T-cell (primary cell): ENCODE data around the gene TNNT3. TPM values are rescaled to one million over a fixed set of nuclear protein-coding genes. Genes with fewer than 3 reads are reported as not detected.

Experiments
- ATAC-seq, 4 experiments: fragments of 200-7000 bp in 3 of 4; fragments of 150-1000 bp in 1 of 4; cut with Tn5 transposase; replicated peaks in 1 of 4; 1 replicate in 3 of 4; 2 replicates in 1 of 4; pipeline ENCODE4 v1.10.0; 2021; ENCODE audit warnings: moderate library complexity in 3 of 4, mild to moderate bottlenecking in 2 of 4, moderate number of reproducible peaks in 1 of 4
- CTCF ChIA-PET, 2 donors: fragments of 300-600 bp; sonication (Branson Sonifier 250); formaldehyde crosslinking; loops; one replicate each; lab custom pipeline; 2022; ENCODE audit warnings: antibody characterized with exemption in 2 of 2; lab: Charles Lee
- POLR2A ChIA-PET, 2 donors: fragments of 300-600 bp; sonication (Branson Sonifier 250); formaldehyde crosslinking; loops; one replicate each; lab custom pipeline; 2022; ENCODE audit warnings: antibody characterized with exemption in 2 of 2; lab: Charles Lee
- DNase-seq, 35 experiments: peaks; one replicate each; pipeline versions ENCODE4 v3.0.0 to v3.0.0-alpha.2; 2013 to 2023
- H3K27ac ChIP-seq: one replicate; pipeline ENCODE4 v1.5.1; 2013; ENCODE audit warnings: low read length
- H3K27me3 ChIP-seq, 2 experiments: replicated peaks in 1 of 2; 1 replicate in 1 of 2; 2 replicates in 1 of 2; pipeline versions ENCODE4 v1.6.1 to v1.7.0; 2013; ENCODE audit warnings: low read length in 1 of 2, mixed read lengths in 1 of 2; ENCODE audit not compliant: control insufficient read depth in 2 of 2, insufficient read depth in 2 of 2; ENCODE audit errors: extremely low read depth in 1 of 2
- H3K36me3 ChIP-seq, 2 donors: 1 replicate in 1 of 2; 2 replicates in 1 of 2; pipeline versions ENCODE4 v1.6.1 to v1.7.0; 2013; ENCODE audit warnings: low read length in 1 of 2; ENCODE audit not compliant: control insufficient read depth in 2 of 2, insufficient read depth in 1 of 2; ENCODE audit errors: extremely low read depth in 1 of 2
- H3K4me1 ChIP-seq, 2 experiments: 1 replicate in 1 of 2; 2 replicates in 1 of 2; pipeline versions ENCODE4 v1.6.1 to v1.7.0; 2013; ENCODE audit warnings: low read length in 2 of 2, mixed read lengths in 1 of 2; ENCODE audit not compliant: insufficient read depth in 2 of 2, control insufficient read depth in 1 of 2; ENCODE audit errors: extremely low read depth in 1 of 2
- H3K4me3 ChIP-seq, 2 donors: 1 replicate in 1 of 2; 2 replicates in 1 of 2; pipeline versions ENCODE4 v1.5.1 to v1.7.0; 2013; ENCODE audit warnings: mild to moderate bottlenecking in 2 of 2, low read length in 1 of 2, moderate library complexity in 1 of 2; ENCODE audit not compliant: control insufficient read depth in 1 of 2; ENCODE audit errors: extremely low read depth in 1 of 2
- H3K9me3 ChIP-seq: 2 replicates; pipeline ENCODE4 v1.7.0; 2013
- H3K27ac Mint-ChIP-seq, 2 donors: one replicate each; pipeline ENCODE4 v1.8.0; 2020 to 2021; ENCODE audit warnings: mild to moderate bottlenecking in 2 of 2, mixed read lengths in 2 of 2
- H3K27me3 Mint-ChIP-seq, 2 donors: one replicate each; pipeline ENCODE4 v1.8.0; 2021 to 2022; ENCODE audit warnings: mixed read lengths in 2 of 2
- H3K36me3 Mint-ChIP-seq: one replicate; pipeline ENCODE4 v1.8.0; 2021; ENCODE audit warnings: mixed read lengths
- H3K4me1 Mint-ChIP-seq, 3 donors: one replicate each; pipeline ENCODE4 v1.8.0; 2020 to 2022; ENCODE audit warnings: mixed read lengths in 3 of 3, mild to moderate bottlenecking in 1 of 3
- H3K4me3 Mint-ChIP-seq, 3 donors: one replicate each; pipeline ENCODE4 v1.8.0; 2020 to 2022; ENCODE audit warnings: mild to moderate bottlenecking in 3 of 3, mixed read lengths in 3 of 3, moderate library complexity in 3 of 3
- H3K9me3 Mint-ChIP-seq, 3 donors: one replicate each; pipeline ENCODE4 v1.8.0; 2020 to 2022; ENCODE audit warnings: mixed read lengths in 3 of 3
- WGBS: methylation state at CpG from one replicate; pipeline ENCODE4 v1.1.5; 2013; ENCODE audit warnings: missing lambda C conversion rate; ENCODE audit not compliant: insufficient coverage; 5-methylcytosine and 5-hydroxymethylcytosine counted together
- total RNA-seq, 35 experiments: library from RNA in 6 of 35; stranded (reverse) in 6 of 35; fragments of 120-200 nt in 1 of 35; gene quantifications; one replicate each; pipeline versions ENCODE4 v1.2.1 to v1.2.4 and lab custom pipeline; 2013 to 2026

Gene TNNT3
- total RNA-seq, 5 donors from 2014 or later (not counting 1 experiment from before 2014, with no cell fraction given) = 15.9 to 22.1 (median 18.2) TPM

GRCh38 chr11:1947592-1948237 lies 28.2 kb downstream of the TNNT3 start:
- Mint-ChIP-seq H3K36me3 (no peaks in the 10 kb centered on the region), H3K27me3 (no peaks in the 10 kb centered on the region), H3K4me1 (no peaks in the 10 kb centered on the region), H3K9me3 (no peaks in the 10 kb centered on the region), H3K27ac (no peak overlapping the region), H3K4me3 (no peak overlapping the region)
- no peaks in the 10 kb centered on the region for H3K4me1 ChIP-seq
- POLR2A ChIA-PET = interaction anchor here in 1 of 2 donors (0.6 kb wide), 1 partner anchor 98 kb away, joined by 4 read pairs; no protein-coding TSS in a partner anchor
- no peaks in the 10 kb centered on the region for H3K36me3 ChIP-seq
- DNase-seq = no peak
- H3K27me3 ChIP-seq = no peaks in the 10 kb centered on the region
- no peak overlapping the region for H3K27ac ChIP-seq
- WGBS = no CpG with 5 or more reads among the region's 36 CpGs
- H3K4me3 ChIP-seq = no peak overlapping the region
- ATAC-seq = peak; percentile 9 to 40 (median 26)
- H3K9me3 ChIP-seq = no peaks in the 10 kb centered on the region
- CTCF ChIA-PET = interaction anchor here in 1 of 2 donors (0.7 to 1.0 kb wide), 2 partner anchors 66 to 72 kb away, joined by 3 to 5 read pairs; no protein-coding TSS in a partner anchor

- Histone ChIP-seq H3K36me3 (no peaks in the 10 kb centered on the region), H3K27ac (no peak overlapping the region), H3K9me3 (no peaks in the 10 kb centered on the region), H3K4me1 (no peaks in the 10 kb centered on the region), H3K27me3 (no peaks in the 10 kb centered on the region), H3K4me3 (no peak overlapping the region)
- no peaks in the 10 kb centered on the region for H3K36me3 Mint-ChIP-seq
- peak overlapping the region in 1 of 3 donors; percentile 37 for H3K4me3 Mint-ChIP-seq
- POLR2A ChIA-PET = no interaction called here
- no peak overlapping the region for H3K27ac Mint-ChIP-seq
- CTCF ChIA-PET = no interaction called here
- whole genome bisulfite sequencing = no CpG with 5 or more reads among the region's 11 CpGs
- H3K9me3 Mint-ChIP-seq = no peaks in the 10 kb centered on the region
- ATAC-seq (no peak), DNase-seq (no peak)
- H3K4me1 Mint-ChIP-seq = no peaks in the 10 kb centered on the region
- no peaks in the 10 kb centered on the region for H3K27me3 Mint-ChIP-seq
These were observed 28.9 kb downstream of the TNNT3 start for GRCh38 chr11:1948389-1948788.

- CTCF ChIA-PET = no interaction called here
- no peaks in the 10 kb centered on the region for H3K4me1 Mint-ChIP-seq
These were observed 29.8 kb downstream of the TNNT3 start for GRCh38 chr11:1949302-1949701.

GRCh38 chr11:1949922-1950321 lies 30.4 kb downstream of the TNNT3 start:
- Histone ChIP-seq H3K9me3 (no peaks in the 10 kb centered on the region), H3K27ac (no peak overlapping the region), H3K36me3 (no peaks in the 10 kb centered on the region), H3K4me3 (no peak overlapping the region), H3K27me3 (no peaks in the 10 kb centered on the region), H3K4me1 (no peaks in the 10 kb centered on the region)
- Mint-ChIP-seq H3K36me3 (no peaks in the 10 kb centered on the region), H3K27ac (no peak overlapping the region), H3K4me3 (no peak overlapping the region), H3K27me3 (no peaks in the 10 kb centered on the region), H3K4me1 (no peaks in the 10 kb centered on the region), H3K9me3 (no peaks in the 10 kb centered on the region)
- DNase-seq (no peak), ATAC-seq (no peak)
- WGBS = no CpG with 5 or more reads among the region's 15 CpGs
- ChIA-PET POLR2A (no interaction called here), CTCF (no interaction called here)

More at GRCh38 chr11:1949302-1949701, 29.8 kb downstream of the TNNT3 start:
- Histone ChIP-seq H3K36me3 (no peaks in the 10 kb centered on the region), H3K4me1 (no peaks in the 10 kb centered on the region), H3K27ac (no peak overlapping the region), H3K4me3 (no peak overlapping the region), H3K27me3 (no peaks in the 10 kb centered on the region), H3K9me3 (no peaks in the 10 kb centered on the region)
- no peak for ATAC-seq
- no peak for DNase-seq
- Mint-ChIP-seq H3K27ac (no peak overlapping the region), H3K36me3 (no peaks in the 10 kb centered on the region), H3K9me3 (no peaks in the 10 kb centered on the region), H3K4me3 (no peak overlapping the region), H3K27me3 (no peaks in the 10 kb centered on the region)
- POLR2A ChIA-PET = no interaction called here
- WGBS = no CpG with 5 or more reads among the region's 6 CpGs

GRCh38 chr11:1952806-1953482 lies 33.4 kb downstream of the TNNT3 start:
- H3K27me3 Mint-ChIP-seq = no peaks in the 10 kb centered on the region
- no peaks in the 10 kb centered on the region for H3K4me1 Mint-ChIP-seq
- no peak overlapping the region for H3K27ac Mint-ChIP-seq
- no peak overlapping the region for H3K4me3 ChIP-seq
- DNase-seq (no peak), ATAC-seq (no peak)
- H3K9me3 Mint-ChIP-seq = no peaks in the 10 kb centered on the region
- ChIA-PET CTCF (no interaction called here), POLR2A (interaction anchor here in 1 of 2 donors (0.5 kb wide), 1 partner anchor 48 kb away, joined by 3 read pairs; no protein-coding TSS in a partner anchor)
- H3K9me3 ChIP-seq = no peaks in the 10 kb centered on the region
- no peaks in the 10 kb centered on the region for H3K4me1 ChIP-seq
- no peaks in the 10 kb centered on the region for H3K36me3 Mint-ChIP-seq
- WGBS = no CpG with 5 or more reads among the region's 29 CpGs
- no peak overlapping the region for H3K4me3 Mint-ChIP-seq
- no peaks in the 10 kb centered on the region for H3K27me3 ChIP-seq
- no peaks in the 10 kb centered on the region for H3K36me3 ChIP-seq
- no peak overlapping the region for H3K27ac ChIP-seq

GRCh38 chr11:1953489-1954266 lies 34.2 kb downstream of the TNNT3 start:
- Mint-ChIP-seq H3K9me3 (no peaks in the 10 kb centered on the region), H3K27ac (no peak overlapping the region), H3K36me3 (no peaks in the 10 kb centered on the region), H3K4me1 (no peaks in the 10 kb centered on the region), H3K4me3 (no peak overlapping the region), H3K27me3 (no peaks in the 10 kb centered on the region)
- WGBS = no CpG with 5 or more reads among the region's 23 CpGs
- no peaks in the 10 kb centered on the region for H3K27me3 ChIP-seq
- H3K4me3 ChIP-seq = no peak overlapping the region
- H3K27ac ChIP-seq = no peak overlapping the region
- H3K4me1 ChIP-seq = no peaks in the 10 kb centered on the region
- DNase-seq (peak in 4 of 35 experiments; percentile 7 to 20 (median 10)), ATAC-seq (peak in 3 of 4 experiments; percentile 48 to 63 (median 61))
- H3K36me3 ChIP-seq = no peaks in the 10 kb centered on the region
- POLR2A ChIA-PET = no interaction called here
- CTCF ChIA-PET = no interaction called here
- no peaks in the 10 kb centered on the region for H3K9me3 ChIP-seq
